Thyroid gland (tissue), 4 donors: ENCODE measurements around the gene MTF2. TPM values are rescaled to one million over a fixed set of nuclear protein-coding genes. Genes with fewer than 3 reads are reported as not detected.
A peak's percentile ranks its signal among the peaks of the same experiment; 100 is the strongest.

Source experiments
- DNase-seq, 2 donors: peaks; one replicate each; pipeline ENCODE4 v3.0.0-alpha.2; 2019
- H3K27ac ChIP-seq, 3 donors: fragments of 200-600 bp; sonication (generic); 1 replicate in 2 of 3; 2 replicates in 1 of 3; pipeline ENCODE4 v1.5.1; 2016 to 2019; ENCODE audit warnings: mild to moderate bottlenecking in 1 of 3, moderate library complexity in 1 of 3
- H3K27me3 ChIP-seq: fragments of 200-600 bp; sonication (generic); one replicate; pipeline ENCODE4 v1.5.1; 2019
- H3K36me3 ChIP-seq, 2 donors: fragments of 200-600 bp; sonication (generic); one replicate each; pipeline ENCODE4 v1.5.1; 2016 to 2019
- H3K4me1 ChIP-seq, 2 donors: fragments of 200-600 bp; sonication (generic); one replicate each; pipeline ENCODE4 v1.5.1; 2017 to 2019
- H3K4me3 ChIP-seq, 3 donors: fragments of 200-600 bp; sonication (generic); replicated peaks in 1 of 3; 1 replicate in 2 of 3; 2 replicates in 1 of 3; pipeline ENCODE4 v1.5.1; 2016; ENCODE audit warnings: mild to moderate bottlenecking in 1 of 3
- H3K9me3 ChIP-seq: fragments of 200-600 bp; sonication (generic); one replicate; pipeline ENCODE4 v1.5.1; 2017
- POLR2A ChIP-seq, 2 donors: fragments of 450-650 bp; IDR thresholded peaks; one replicate each; pipeline ENCODE4 v1.6.1; 2017; ENCODE audit warnings: antibody characterized with exemption in 2 of 2, mild to moderate bottlenecking in 2 of 2, moderate library complexity in 1 of 2
- WGBS, 2 donors: methylation state at CpG; one replicate each; pipeline ENCODE4 v1.1.5; 2017; 5-methylcytosine and 5-hydroxymethylcytosine counted together
- intact Hi-C: fragments of 100-400 bp; cut with DNase I; formaldehyde crosslinking; loops from one replicate; pipeline ENCODE4 v1.15.1; 2023
- total RNA-seq, 4 donors: library from RNA; depleted of rRNA; stranded (reverse); fragments of >200 nt; gene quantifications; one replicate each; pipeline ENCODE4 v1.2.3, GENCODE V29; 2016
- TF ChIP-seq, protein P1 (sequence below), 6 experiments: fragments of 200-600 bp in 3 of 6; fragments of 450-650 bp in 3 of 6; sonication (generic) in 3 of 6; IDR thresholded peaks; one replicate each; pipeline ENCODE4 v1.5.1; 2016 to 2019; ENCODE audit warnings: antibody characterized with exemption in 6 of 6, mild to moderate bottlenecking in 2 of 6, inconsistent platforms in 1 of 6, moderate library complexity in 1 of 6

Gene MTF2
- total RNA-seq, 4 donors from 2014 or later, result 29.2 to 59.8 (median 35.0) TPM

- Histone ChIP-seq H3K4me1 (no peaks in the 10 kb centered on the region), H3K9me3 (no peaks in the 10 kb centered on the region), H3K4me3 (no peak overlapping the region), H3K27me3 (no peaks in the 10 kb centered on the region), H3K27ac (no peak overlapping the region), H3K36me3 (no peaks in the 10 kb centered on the region)
- no peak for TF ChIP-seq POLR2A (IDR thresholded peaks at IDR 0.05)
- TF ChIP-seq, protein P1, sequence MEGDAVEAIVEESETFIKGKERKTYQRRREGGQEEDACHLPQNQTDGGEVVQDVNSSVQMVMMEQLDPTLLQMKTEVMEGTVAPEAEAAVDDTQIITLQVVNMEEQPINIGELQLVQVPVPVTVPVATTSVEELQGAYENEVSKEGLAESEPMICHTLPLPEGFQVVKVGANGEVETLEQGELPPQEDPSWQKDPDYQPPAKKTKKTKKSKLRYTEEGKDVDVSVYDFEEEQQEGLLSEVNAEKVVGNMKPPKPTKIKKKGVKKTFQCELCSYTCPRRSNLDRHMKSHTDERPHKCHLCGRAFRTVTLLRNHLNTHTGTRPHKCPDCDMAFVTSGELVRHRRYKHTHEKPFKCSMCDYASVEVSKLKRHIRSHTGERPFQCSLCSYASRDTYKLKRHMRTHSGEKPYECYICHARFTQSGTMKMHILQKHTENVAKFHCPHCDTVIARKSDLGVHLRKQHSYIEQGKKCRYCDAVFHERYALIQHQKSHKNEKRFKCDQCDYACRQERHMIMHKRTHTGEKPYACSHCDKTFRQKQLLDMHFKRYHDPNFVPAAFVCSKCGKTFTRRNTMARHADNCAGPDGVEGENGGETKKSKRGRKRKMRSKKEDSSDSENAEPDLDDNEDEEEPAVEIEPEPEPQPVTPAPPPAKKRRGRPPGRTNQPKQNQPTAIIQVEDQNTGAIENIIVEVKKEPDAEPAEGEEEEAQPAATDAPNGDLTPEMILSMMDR (IDR thresholded peaks at IDR 0.05), result no peak
- intact Hi-C loops, result no loop called here
- 60 to 83% methylated on average over 3 of the region's 3 CpGs for WGBS, 2 donors
- DNase-seq, result no peak
These were observed 31.5 kb upstream of the MTF2 start for GRCh38 chr1:93047618-93048017.

DNA sequence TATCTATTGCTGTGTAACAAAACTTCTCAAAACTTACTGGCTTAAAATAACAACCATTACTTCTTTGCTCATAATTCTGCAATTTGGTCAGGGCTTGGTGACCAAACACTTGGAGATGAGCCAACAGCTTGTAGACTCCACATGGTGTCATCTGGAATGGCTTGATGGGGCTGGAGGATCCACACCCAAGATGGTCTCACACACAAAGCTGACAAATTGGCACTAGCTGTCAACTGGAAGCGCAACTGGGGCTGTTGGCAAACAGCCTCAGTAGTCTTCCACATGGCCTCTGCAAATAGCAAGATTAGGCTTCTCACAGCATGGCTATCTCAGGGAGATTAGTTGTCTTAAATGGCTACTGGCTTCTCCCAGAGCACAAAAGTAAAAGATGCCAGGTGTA, 27.1 kb upstream of the MTF2 start:
- Histone ChIP-seq H3K27ac (no peak overlapping the region), H3K36me3 (no peaks in the 10 kb centered on the region), H3K9me3 (no peaks in the 10 kb centered on the region), H3K4me1 (no peaks in the 10 kb centered on the region), H3K4me3 (no peak overlapping the region), H3K27me3 (no peaks in the 10 kb centered on the region)
- no peak for TF ChIP-seq POLR2A (IDR thresholded peaks at IDR 0.05)
- TF ChIP-seq, protein P1 (IDR thresholded peaks at IDR 0.05), result no peak
- intact Hi-C loops, result no loop called here
- WGBS, 2 donors, result 64 to 93% methylated on average over 1 of the region's 1 CpG
- no peak for DNase-seq

- no peaks in the 10 kb centered on the region for H3K36me3 ChIP-seq
- intact Hi-C loops, result no loop called here
- DNase-seq, result no peak
- H3K9me3 ChIP-seq, result no peaks in the 10 kb centered on the region
- TF ChIP-seq, protein P1 (IDR thresholded peaks at IDR 0.05), result no peak
- no peak for TF ChIP-seq POLR2A (IDR thresholded peaks at IDR 0.05)
- 31% methylated on average over 4 of the region's 4 CpGs for WGBS, 2 donors
- H3K27ac ChIP-seq, result no peak overlapping the region
- H3K4me3 ChIP-seq, result no peak overlapping the region
- no peaks in the 10 kb centered on the region for H3K27me3 ChIP-seq
- no peaks in the 10 kb centered on the region for H3K4me1 ChIP-seq
These were observed 22.9 kb upstream of the MTF2 start for GRCh38 chr1:93056214-93056613.

DNA sequence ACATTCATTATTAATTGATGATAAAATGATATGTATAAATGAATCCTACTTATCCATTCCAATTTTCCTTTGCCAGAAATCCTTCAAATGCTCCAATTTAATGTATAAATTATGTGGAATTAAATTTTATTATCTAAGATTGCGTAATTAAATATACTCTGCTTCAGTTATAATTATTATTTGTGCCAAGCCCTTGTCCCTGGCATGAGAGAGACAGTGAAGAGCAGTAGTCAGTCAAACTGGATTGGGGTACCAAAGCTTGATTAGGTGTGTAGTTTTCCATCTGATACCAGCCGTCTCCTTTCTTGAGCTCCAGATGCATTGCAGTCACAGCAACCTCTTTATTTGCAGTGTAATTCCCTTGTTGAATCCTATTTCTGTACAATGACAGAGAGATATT, 22.4 kb upstream of the MTF2 start:
- H3K4me1 ChIP-seq, result no peaks in the 10 kb centered on the region
- H3K27ac ChIP-seq, result no peak overlapping the region
- DNase-seq, result no peak
- intact Hi-C loops, result no loop called here
- H3K36me3 ChIP-seq, result no peaks in the 10 kb centered on the region
- 86 to 87% methylated on average over 2 of the region's 2 CpGs for WGBS, 2 donors
- H3K4me3 ChIP-seq, result no peak overlapping the region
- H3K9me3 ChIP-seq, result no peaks in the 10 kb centered on the region
- TF ChIP-seq, protein P1 (IDR thresholded peaks at IDR 0.05), result no peak
- no peak for TF ChIP-seq POLR2A (IDR thresholded peaks at IDR 0.05)
- no peaks in the 10 kb centered on the region for H3K27me3 ChIP-seq

- intact Hi-C loops, result loop anchor here (10.0 kb wide), 1 partner anchor 207 kb away; no protein-coding TSS in a partner anchor
- WGBS, 2 donors, result 44 to 73% methylated on average over 3 of the region's 3 CpGs
- H3K4me3 ChIP-seq, result no peak overlapping the region
These were observed 16.9 kb upstream of the MTF2 start for GRCh38 chr1:93061895-93062792.

More at GRCh38 chr1:93061895-93062792, 16.9 kb upstream of the MTF2 start:
- no peaks in the 10 kb centered on the region for H3K4me1 ChIP-seq
- TF ChIP-seq POLR2A (IDR thresholded peaks at IDR 0.05), result no peak
- TF ChIP-seq, protein P1 (IDR thresholded peaks at IDR 0.05), result peak in 4 of 6 experiments; percentile 54 to 70 (median 64)
- H3K27ac ChIP-seq, result no peak overlapping the region
- no peaks in the 10 kb centered on the region for H3K36me3 ChIP-seq
- peak; percentile 36 to 42 for DNase-seq
- no peaks in the 10 kb centered on the region for H3K27me3 ChIP-seq
- no peaks in the 10 kb centered on the region for H3K9me3 ChIP-seq
